Stimulated activated naive B cell treated with anti-CD40 and anti-IgM and Interleukin-4, amounts not matched to agents 10 μg/mL and 1 μg/mL and 100 μg/mL, for 72 hours (primary cell): ENCODE measurements around the gene SPCS3.
"Not testable (repeated sequence)": the region's sequence is repeated elsewhere in the genome, so short reads cannot be mapped to it uniquely, and the experiment has no call there.

Experiments
- ATAC-seq, 2 donors: fragments of 150-1000 bp; cut with Tn5 transposase; replicated peaks; 2 replicates each; pipeline ENCODE4 v1.10.0; 2021; ENCODE audit warnings: moderate library complexity in 1 of 2
- DNase-seq: peaks from one replicate; pipeline ENCODE4 v3.0.0; 2021
- H3K27ac Mint-ChIP-seq: one replicate; pipeline ENCODE4 v1.8.0; 2022; ENCODE audit warnings: mild to moderate bottlenecking, mixed read lengths
- H3K27me3 Mint-ChIP-seq, 2 donors: one replicate each; pipeline ENCODE4 v1.8.0; 2022; ENCODE audit warnings: mixed read lengths in 2 of 2
- H3K36me3 Mint-ChIP-seq, 2 donors: one replicate each; pipeline ENCODE4 v1.8.0; 2022; ENCODE audit warnings: mixed read lengths in 2 of 2, mild to moderate bottlenecking in 1 of 2
- H3K4me1 Mint-ChIP-seq, 2 donors: one replicate each; pipeline ENCODE4 v1.8.0; 2022; ENCODE audit warnings: mixed read lengths in 2 of 2, mild to moderate bottlenecking in 1 of 2
- H3K4me3 Mint-ChIP-seq, 2 donors: one replicate each; pipeline ENCODE4 v1.8.0; 2022; ENCODE audit warnings: mild to moderate bottlenecking in 2 of 2, mixed read lengths in 2 of 2, moderate library complexity in 1 of 2
- H3K9me3 Mint-ChIP-seq, 2 donors: one replicate each; pipeline ENCODE4 v1.8.0; 2022; ENCODE audit warnings: mixed read lengths in 2 of 2, mild to moderate bottlenecking in 1 of 2

SPCS3 gene

DNA sequence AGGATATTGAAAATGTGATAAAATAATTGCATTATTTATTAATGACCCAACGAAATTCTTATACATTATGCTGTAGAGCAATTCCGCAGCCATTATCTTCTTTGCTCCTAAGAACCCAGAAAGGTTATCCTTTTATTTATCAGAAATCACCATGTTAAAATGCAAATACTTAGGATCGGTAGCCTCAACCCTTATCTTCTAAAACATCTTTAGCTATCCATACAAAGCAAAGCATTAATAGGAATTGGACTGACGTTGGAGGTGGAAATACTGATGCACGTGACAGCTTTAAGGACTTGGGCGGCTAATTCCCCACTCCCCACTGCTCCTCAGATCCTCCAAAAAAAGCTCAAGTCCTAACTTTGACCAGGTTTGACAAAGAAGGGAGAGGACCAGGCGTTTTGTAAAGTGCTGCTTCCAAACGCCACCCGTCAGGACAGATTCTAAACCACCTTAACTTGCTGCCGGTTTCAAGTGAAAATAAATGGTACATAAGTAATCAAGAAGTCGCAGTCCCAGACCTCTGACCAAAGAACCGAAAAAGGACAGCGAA is 539 bp upstream of the SPCS3 start:
- peaks cover under 1 to 7% of the 10 kb centered on the region in 2 donors for H3K36me3 Mint-ChIP-seq
- DNase-seq (no peak), ATAC-seq (no peak)
- no peaks in the 10 kb centered on the region for H3K27me3 Mint-ChIP-seq
- peak overlapping the region; percentile 88 to 89 for H3K4me3 Mint-ChIP-seq
- peaks cover 13 to 27% of the 10 kb centered on the region in 2 donors for H3K4me1 Mint-ChIP-seq
- peak overlapping the region; percentile 98 for H3K27ac Mint-ChIP-seq
- no peaks in the 10 kb centered on the region for H3K9me3 Mint-ChIP-seq

- peak overlapping the region; percentile 88 to 92 for H3K4me3 Mint-ChIP-seq
- peaks cover 2 to 9% of the 10 kb centered on the region in 2 donors for H3K36me3 Mint-ChIP-seq
These were observed 692 bp downstream of the SPCS3 start for GRCh38 chr4:176320340-176320975.

DNA sequence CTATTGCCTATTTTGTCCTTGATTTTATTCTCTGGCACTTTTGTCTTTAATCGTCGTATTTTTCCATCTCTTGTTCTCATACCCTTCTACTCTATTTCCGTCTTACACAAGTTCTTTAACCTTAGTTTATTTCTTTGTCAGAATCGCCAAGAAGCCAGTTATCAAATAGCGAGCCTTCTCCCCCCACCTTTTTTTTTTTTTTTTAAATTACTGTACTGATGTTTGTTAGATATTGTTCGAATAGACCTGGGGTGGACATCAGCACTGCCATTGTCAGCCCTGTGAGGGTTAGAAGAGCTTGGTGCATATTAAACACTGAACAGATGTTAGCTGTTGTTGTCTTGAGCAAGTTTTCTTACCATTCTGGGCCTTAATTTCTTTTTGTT is 1.2 kb downstream of the SPCS3 start:
- peaks cover 17 to 32% of the 10 kb centered on the region in 2 donors for H3K4me1 Mint-ChIP-seq
- H3K9me3 Mint-ChIP-seq = no peaks in the 10 kb centered on the region
- H3K36me3 Mint-ChIP-seq = peaks cover 2 to 9% of the 10 kb centered on the region in 2 donors
- H3K4me3 Mint-ChIP-seq = peak overlapping the region; percentile 88 to 92
- peak overlapping the region; percentile 94 for H3K27ac Mint-ChIP-seq
- H3K27me3 Mint-ChIP-seq = no peaks in the 10 kb centered on the region
- ATAC-seq (no peak), DNase-seq (no peak)

More at GRCh38 chr4:176320340-176320975, 692 bp downstream of the SPCS3 start:
- DNase-seq (peak; percentile 85), ATAC-seq (peak; percentile 81 to 85)
- Mint-ChIP-seq H3K9me3 (no peaks in the 10 kb centered on the region), H3K27me3 (no peaks in the 10 kb centered on the region), H3K4me1 (peaks cover 17 to 32% of the 10 kb centered on the region in 2 donors), H3K27ac (peak overlapping the region; percentile 94)

DNA sequence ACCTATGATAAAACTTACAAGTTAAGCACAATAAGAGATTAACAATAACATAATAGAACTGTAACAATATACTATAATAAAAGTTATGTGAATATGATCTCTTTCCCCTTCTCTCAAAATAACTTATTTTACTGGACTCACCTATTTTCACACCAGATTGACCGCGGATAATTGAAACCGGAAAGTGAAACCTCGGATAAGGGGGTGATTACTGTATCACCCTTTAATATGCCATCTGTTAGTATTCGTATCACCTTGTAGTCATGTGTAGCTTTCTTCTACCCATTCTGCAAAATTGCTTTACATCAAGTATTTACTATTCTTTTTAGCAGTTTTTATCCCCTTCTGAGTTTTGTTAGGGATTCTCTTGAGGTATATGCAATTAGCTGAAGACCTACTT is 1.8 kb downstream of the SPCS3 start:
- peak overlapping the region; percentile 94 for H3K27ac Mint-ChIP-seq
- H3K4me1 Mint-ChIP-seq = peaks cover 17 to 32% of the 10 kb centered on the region in 2 donors
- DNase-seq (no peak), ATAC-seq (no peak)
- peak overlapping the region; percentile 88 to 92 for H3K4me3 Mint-ChIP-seq
- H3K27me3 Mint-ChIP-seq = no peaks in the 10 kb centered on the region
- H3K36me3 Mint-ChIP-seq = peaks cover 2 to 9% of the 10 kb centered on the region in 2 donors
- H3K9me3 Mint-ChIP-seq = no peaks in the 10 kb centered on the region

- DNase-seq (no peak), ATAC-seq (no peak)
- Mint-ChIP-seq H3K9me3 (no peaks in the 10 kb centered on the region), H3K4me3 (no peak overlapping the region), H3K36me3 (peaks cover 2 to 19% of the 10 kb centered on the region in 2 donors), H3K4me1 (peaks cover 17 to 23% of the 10 kb centered on the region in 2 donors), H3K27me3 (no peaks in the 10 kb centered on the region), H3K27ac (no peak overlapping the region)
These were observed 3.9 kb downstream of the SPCS3 start for GRCh38 chr4:176323511-176324160.

DNA sequence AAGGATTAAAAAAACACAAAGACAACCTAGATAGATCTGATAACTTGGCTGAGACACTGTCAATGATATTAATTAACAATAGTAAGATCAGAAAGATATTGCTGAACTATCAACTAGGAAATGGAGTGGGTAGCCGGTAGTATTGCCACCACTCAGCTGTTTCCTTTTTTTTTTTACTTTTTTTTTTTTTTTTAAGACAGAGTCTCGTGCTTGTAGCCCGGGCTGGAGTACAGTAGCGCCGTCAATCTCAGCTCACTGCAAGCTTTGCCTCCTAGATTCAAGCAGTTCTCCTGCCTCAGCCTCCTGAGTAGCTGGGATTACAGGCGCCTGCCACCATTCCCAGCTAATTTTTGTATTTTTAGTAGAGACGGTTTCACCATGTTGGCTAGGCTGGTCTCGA is 5.1 kb downstream of the SPCS3 start:
- Mint-ChIP-seq H3K4me1 (peaks cover 14 to 23% of the 10 kb centered on the region in 2 donors), H3K36me3 (peaks cover 2 to 19% of the 10 kb centered on the region in 2 donors)
- not testable (repeated sequence) for H3K9me3 Mint-ChIP-seq, H3K27ac Mint-ChIP-seq, DNase-seq, H3K4me3 Mint-ChIP-seq, H3K27me3 Mint-ChIP-seq, ATAC-seq

- no peaks in the 10 kb centered on the region for H3K27me3 Mint-ChIP-seq
- peaks cover 3 to 21% of the 10 kb centered on the region in 2 donors for H3K36me3 Mint-ChIP-seq
- H3K4me1 Mint-ChIP-seq = peaks cover 2 to 5% of the 10 kb centered on the region in 2 donors
- H3K4me3 Mint-ChIP-seq = no peak overlapping the region
- ATAC-seq = no peak
- no peak for DNase-seq
- no peaks in the 10 kb centered on the region for H3K9me3 Mint-ChIP-seq
- no peak overlapping the region for H3K27ac Mint-ChIP-seq
These were observed 13.3 kb downstream of the SPCS3 start for GRCh38 chr4:176333076-176333475.

DNA sequence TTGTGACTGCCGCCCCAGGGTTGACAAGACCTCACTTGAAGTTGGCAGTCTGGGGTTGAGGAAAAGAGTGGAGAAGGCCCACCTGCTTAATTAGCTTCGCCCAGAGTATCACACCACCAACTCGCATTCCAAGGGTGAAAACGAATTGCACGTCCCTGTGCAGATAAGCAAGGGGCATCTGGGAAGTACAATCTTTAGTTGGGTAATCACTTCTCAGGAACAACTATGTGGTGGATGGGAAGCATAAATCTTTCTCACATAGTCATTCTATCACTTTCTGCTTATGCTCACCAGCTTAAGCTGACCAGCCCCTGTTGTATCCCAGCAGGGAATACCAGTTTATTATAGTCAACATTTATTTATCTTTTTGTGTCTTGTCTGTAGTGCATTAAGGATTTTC is 14.3 kb downstream of the SPCS3 start:
- Mint-ChIP-seq H3K9me3 (no peaks in the 10 kb centered on the region), H3K36me3 (peaks cover 3 to 18% of the 10 kb centered on the region in 2 donors), H3K27ac (no peak overlapping the region), H3K4me3 (no peak overlapping the region), H3K27me3 (no peaks in the 10 kb centered on the region), H3K4me1 (peaks cover 2 to 5% of the 10 kb centered on the region in 2 donors)
- no peak for DNase-seq
- no peak for ATAC-seq

GRCh38 chr4:176335421-176335820 is 15.7 kb downstream of the SPCS3 start:
- Mint-ChIP-seq H3K36me3 (peaks cover 3 to 18% of the 10 kb centered on the region in 2 donors), H3K27ac (no peak overlapping the region), H3K4me1 (peaks cover 2 to 5% of the 10 kb centered on the region in 2 donors), H3K27me3 (no peaks in the 10 kb centered on the region), H3K4me3 (no peak overlapping the region), H3K9me3 (no peaks in the 10 kb centered on the region)
- ATAC-seq = no peak
- no peak for DNase-seq

GRCh38 chr4:176339936-176340761 is 20.4 kb downstream of the SPCS3 start:
- Mint-ChIP-seq H3K27ac (no peak overlapping the region), H3K27me3 (no peaks in the 10 kb centered on the region), H3K9me3 (peaks cover 10% of the 10 kb centered on the region in 2 donors), H3K4me3 (no peak overlapping the region), H3K4me1 (peaks cover 0 to 2% of the 10 kb centered on the region in 2 donors), H3K36me3 (peaks cover 16 to 25% of the 10 kb centered on the region in 2 donors)
- ATAC-seq (no peak), DNase-seq (no peak)

DNA sequence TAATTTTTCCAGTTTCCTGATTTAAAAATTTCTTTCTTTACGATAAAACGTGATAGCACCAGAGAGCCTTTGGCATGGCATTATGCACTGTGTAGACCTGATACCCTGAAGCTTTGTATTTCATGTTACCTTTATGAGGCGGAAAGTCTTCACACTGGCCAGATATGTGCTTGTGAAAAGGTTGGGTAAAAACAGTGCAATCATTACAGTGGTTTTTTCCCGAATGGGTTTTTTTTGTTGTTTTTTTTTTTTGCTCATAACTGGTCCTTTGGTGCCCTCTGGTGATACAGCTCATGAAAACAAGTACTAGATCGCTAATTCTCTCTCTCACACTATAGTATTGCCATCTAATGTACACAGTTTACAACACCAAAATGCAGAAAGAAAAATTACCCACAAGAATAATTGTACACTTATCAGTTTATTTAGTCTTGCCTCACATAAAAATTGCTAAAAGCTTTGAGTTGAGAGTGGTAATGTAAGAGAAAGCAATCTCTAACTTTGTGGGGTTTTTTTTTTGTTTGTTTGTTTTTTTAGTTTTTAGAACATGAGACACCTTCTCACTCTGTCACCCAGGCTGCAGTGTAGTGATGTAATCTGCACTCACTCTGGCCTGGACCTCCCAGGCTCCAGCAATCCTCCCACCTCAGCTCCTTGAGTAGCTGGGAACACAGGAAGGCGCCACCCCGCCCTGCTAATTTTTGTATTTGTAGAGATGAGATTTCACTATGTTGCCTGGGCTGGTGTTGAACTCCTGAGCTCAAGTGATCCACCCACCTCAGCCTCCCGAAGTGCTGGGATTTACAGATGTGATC is 21.3 kb downstream of the SPCS3 start:
- ATAC-seq (peak; percentile 34 to 41), DNase-seq (no peak)
- Mint-ChIP-seq H3K27ac (no peak overlapping the region), H3K27me3 (no peaks in the 10 kb centered on the region), H3K9me3 (peaks cover 12 to 16% of the 10 kb centered on the region in 2 donors), H3K4me3 (no peak overlapping the region), H3K36me3 (peaks cover 22 to 29% of the 10 kb centered on the region in 2 donors), H3K4me1 (peaks cover 0 to 2% of the 10 kb centered on the region in 2 donors)

- H3K9me3 Mint-ChIP-seq = peaks cover 12 to 16% of the 10 kb centered on the region in 2 donors
- no peaks in the 10 kb centered on the region for H3K4me1 Mint-ChIP-seq
- H3K36me3 Mint-ChIP-seq = peaks cover 22 to 29% of the 10 kb centered on the region in 2 donors
- no peak overlapping the region for H3K4me3 Mint-ChIP-seq
- no peak overlapping the region for H3K27ac Mint-ChIP-seq
- DNase-seq (no peak), ATAC-seq (no peak)
- H3K27me3 Mint-ChIP-seq = no peaks in the 10 kb centered on the region
These were observed 22.6 kb downstream of the SPCS3 start for GRCh38 chr4:176342384-176342783.

DNA sequence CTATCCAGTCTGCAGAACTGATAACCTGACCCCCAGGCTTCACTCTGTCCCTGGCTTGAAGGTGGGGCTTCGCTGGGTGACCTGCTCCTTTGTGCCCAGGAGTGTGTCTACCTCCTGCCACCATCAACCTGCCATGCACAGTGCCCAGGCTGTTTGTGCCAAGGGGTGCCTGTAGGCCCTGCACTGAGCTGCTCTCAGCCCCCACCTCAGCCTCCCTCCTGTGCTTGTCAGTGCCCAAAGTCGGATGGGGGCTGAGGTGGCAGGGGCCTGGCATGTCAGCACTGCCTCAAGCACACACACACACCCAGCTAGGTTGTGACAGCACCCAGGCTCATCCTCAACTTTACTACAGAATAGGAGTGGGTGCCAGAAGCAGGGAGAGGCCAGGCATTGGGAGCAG is 23.5 kb downstream of the SPCS3 start:
- DNase-seq (no peak), ATAC-seq (no peak)
- Mint-ChIP-seq H3K4me3 (no peak overlapping the region), H3K36me3 (peaks cover 22 to 29% of the 10 kb centered on the region in 2 donors), H3K4me1 (no peaks in the 10 kb centered on the region), H3K9me3 (peaks cover 12 to 16% of the 10 kb centered on the region in 2 donors), H3K27ac (no peak overlapping the region), H3K27me3 (no peaks in the 10 kb centered on the region)
